ENCODE data around the gene HMGA1. TPM values are rescaled to one million over a fixed set of nuclear protein-coding genes. Genes with fewer than 3 reads are reported as not detected.

Gene HMGA1
- polyA plus RNA-seq, 3 donors: 130 to 168 (median 164) TPM

- no peak for DNase-seq
Observed at GRCh38 chr6:34281702-34282334, 45.1 kb downstream of the HMGA1 start.

DNA sequence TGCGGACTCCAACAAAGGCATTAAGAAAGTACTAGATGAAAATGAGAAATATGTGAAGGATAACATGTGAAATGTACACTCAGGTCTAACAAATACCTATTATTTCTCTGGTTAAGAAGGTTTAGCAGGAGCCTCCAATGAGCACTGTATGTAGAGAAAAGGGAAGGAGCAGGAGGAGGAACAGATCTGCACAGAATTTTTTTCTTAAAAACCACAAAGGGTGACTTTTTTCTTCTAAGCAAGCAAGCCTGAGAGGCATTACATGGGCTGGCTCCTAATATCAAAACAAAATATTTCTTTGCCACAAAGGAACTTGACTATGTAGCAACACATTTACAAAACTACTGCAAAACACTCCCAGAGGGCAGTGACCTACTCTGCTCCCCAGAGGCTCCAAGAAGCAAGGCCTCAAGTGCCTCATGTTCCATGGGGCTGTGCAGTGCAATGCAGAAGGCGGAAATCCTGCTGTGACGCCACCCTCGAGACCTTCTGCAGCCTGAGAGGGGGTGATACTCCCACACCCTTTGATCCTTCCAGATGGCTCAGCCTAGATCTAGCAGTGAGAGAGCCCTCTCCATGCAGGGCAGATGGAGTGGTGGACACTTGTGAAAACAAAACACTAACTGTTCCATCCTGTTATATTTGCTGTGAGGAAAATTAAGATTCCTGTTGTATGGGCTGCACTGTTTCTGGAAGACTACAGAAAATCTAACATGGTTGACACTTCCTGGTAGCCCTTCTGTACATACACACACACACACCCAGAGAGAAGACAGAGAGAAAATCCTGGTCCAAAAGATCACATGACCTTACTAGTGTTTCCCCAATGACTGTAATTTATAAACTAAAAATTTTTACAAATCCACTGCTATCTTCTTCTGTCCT is 48.1 kb downstream of the HMGA1 start:
- no peak for DNase-seq

GRCh38 chr6:34285448-34286164 is 48.9 kb downstream of the HMGA1 start:
- DNase-seq: no peak

GRCh38 chr6:34288581-34288980 is 51.9 kb downstream of the HMGA1 start:
- DNase-seq: no peak

DNA sequence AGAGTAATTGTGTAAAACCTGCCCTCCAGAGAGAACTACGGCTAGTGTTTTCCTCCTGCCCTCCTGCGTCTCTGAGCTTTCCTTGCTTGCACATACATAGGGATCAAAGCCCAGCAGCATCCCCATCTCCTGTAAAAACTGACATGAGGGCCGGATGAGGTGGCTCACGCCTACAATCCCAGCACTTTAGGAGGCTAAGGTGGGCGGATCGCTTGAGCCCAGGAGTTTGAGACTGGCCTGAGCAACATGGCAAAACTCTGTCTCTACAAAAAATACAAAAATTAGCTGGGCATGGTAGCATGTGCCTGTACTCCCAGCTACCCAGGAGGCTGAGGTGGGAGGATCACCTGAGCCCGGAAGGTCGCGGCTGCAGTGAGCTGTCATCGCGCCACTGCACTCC is 52.5 kb downstream of the HMGA1 start:
- DNase-seq: no peak

DNA sequence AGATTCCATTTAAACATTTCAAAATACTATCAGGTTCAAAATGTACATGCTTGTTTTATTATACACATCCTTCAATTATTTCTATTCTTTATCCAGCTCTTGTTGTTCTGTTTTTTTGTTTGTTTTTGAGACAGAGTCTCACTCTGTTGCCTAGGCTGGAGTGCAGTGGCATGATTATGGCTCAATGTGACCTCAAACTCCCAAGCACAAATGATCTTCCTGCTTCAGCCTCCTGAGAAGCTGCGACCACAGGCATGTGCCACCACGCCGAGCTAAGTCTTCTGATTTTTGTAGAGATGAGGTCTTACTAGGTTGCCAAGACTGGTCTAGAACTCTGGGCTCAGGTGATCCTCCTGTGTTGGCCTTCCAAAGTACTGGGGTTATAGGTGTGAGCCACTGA is 56.3 kb downstream of the HMGA1 start:
- no peak for DNase-seq

GRCh38 chr6:34295721-34296120 is 59.0 kb downstream of the HMGA1 start:
- no peak for DNase-seq

Other genes with a start within 250 kb of the HMGA1 start
- under 1 TPM; 0.57 to 0.69 (median 0.59) TPM for gene GRM4, start 90.8 kb upstream of the HMGA1 start, polyA plus RNA-seq (ENCODE audit: insufficient read length in 3 of 3)
- 10 to 100 TPM; 11.9 to 16.1 (median 14.5) TPM for gene SMIM29, start 12.1 kb downstream of the HMGA1 start, polyA plus RNA-seq (ENCODE audit: insufficient read length in 3 of 3)
- gene NUDT3, start 155.8 kb downstream of the HMGA1 start, polyA plus RNA-seq (ENCODE audit: insufficient read length in 3 of 3): 10 to 100 TPM; 18.7 to 22.1 (median 19.1) TPM
- gene RPS10, start 189.2 kb downstream of the HMGA1 start, polyA plus RNA-seq (ENCODE audit: insufficient read length in 3 of 3): 1,000 to 10,000 TPM; 1,323 to 1,516 (median 1,388) TPM
- under 1 TPM; 0.80 to 0.96 (median 0.84) TPM for gene PACSIN1, start 229.2 kb downstream of the HMGA1 start, polyA plus RNA-seq (ENCODE audit: insufficient read length in 3 of 3)

Measured in renal pelvis (tissue), 4 donors.